HEK293 (cell line): ENCODE results near the gene TTLL12.
A peak's percentile ranks its signal among the peaks of the same experiment; 100 is the strongest.

Experiments used
- CTCF ChIA-PET: fragments of 350-600 bp; formaldehyde crosslinking; extraction: SDS; loops from one replicate; lab custom pipeline; 2021; ENCODE audit warnings: antibody characterized with exemption; lab: Yijun Ruan, JAX
- POLR2A ChIA-PET: fragments of 300-600 bp; formaldehyde crosslinking; extraction: SDS; loops from one replicate; lab custom pipeline; 2020; ENCODE audit warnings: antibody characterized with exemption, inconsistent platforms; lab: Yijun Ruan, JAX
- H3K27ac ChIP-seq: fragments of 200-500 bp; sonication (Bioruptor generic); 2 replicates; pipeline ENCODE4 v1.5.1; 2014; ENCODE audit warnings: low read depth, low read length, control low read depth, inconsistent platforms; ENCODE audit errors: extremely low read depth
- H3K36me3 ChIP-seq, 2 experiments: fragments of 200-500 bp in 1 of 2; sonication (Bioruptor generic) in 1 of 2; 1 replicate in 1 of 2; 2 replicates in 1 of 2; pipeline ENCODE4 v1.5.1; 2014 to 2017; ENCODE audit warnings: inconsistent platforms in 2 of 2, low read length in 2 of 2; ENCODE audit not compliant: control insufficient read depth in 2 of 2, insufficient read depth in 1 of 2
- H3K4me1 ChIP-seq: fragments of 200-500 bp; sonication (Bioruptor generic); 2 replicates; pipeline ENCODE4 v1.5.1; 2014; ENCODE audit warnings: mild to moderate bottlenecking, low read length, inconsistent platforms; ENCODE audit not compliant: control insufficient read depth, insufficient read depth
- H3K4me3 ChIP-seq: 2 replicates; pipeline ENCODE4 v1.5.1; 2011; ENCODE audit warnings: low read depth, mild to moderate bottlenecking, control low read depth, low read length, moderate library complexity
- H3K9me3 ChIP-seq: fragments of 200-500 bp; sonication (Bioruptor generic); 2 replicates; pipeline ENCODE4 v1.5.1; 2014; ENCODE audit warnings: low read depth, low read length, inconsistent platforms; ENCODE audit not compliant: control insufficient read depth, insufficient read depth
- BCL11A ChIP-seq: fragments of 450-650 bp; formaldehyde crosslinking; IDR thresholded peaks from 2 replicates; pipeline ENCODE4 v1.5.1; 2016; ENCODE audit warnings: low read depth, missing biosample characterization, missing genetic modification characterization
- MEIS1 ChIP-seq: sonication (generic); formaldehyde crosslinking; IDR thresholded peaks from 2 replicates; pipeline ENCODE4 v1.8.1; 2022; ENCODE audit warnings: missing genetic modification reagents, mild to moderate bottlenecking, borderline replicate concordance
- OVOL3 ChIP-seq: fragments of 450-650 bp; formaldehyde crosslinking; IDR thresholded peaks from 2 replicates; pipeline ENCODE4 v1.5.1; 2016; ENCODE audit warnings: missing biosample characterization, missing genetic modification characterization
- RBAK ChIP-seq: fragments of 450-650 bp; formaldehyde crosslinking; IDR thresholded peaks from 2 replicates; pipeline ENCODE4 v1.5.1; 2016; ENCODE audit warnings: missing biosample characterization, missing genetic modification characterization
- REPIN1 ChIP-seq: fragments of 450-650 bp; formaldehyde crosslinking; IDR thresholded peaks from 2 replicates; pipeline ENCODE4 v1.5.1; 2017; ENCODE audit warnings: missing biosample characterization, missing genetic modification characterization, low read depth
- SP2 ChIP-seq: fragments of 450-650 bp; formaldehyde crosslinking; IDR thresholded peaks from 2 replicates; pipeline ENCODE4 v1.5.1; 2016; ENCODE audit warnings: missing biosample characterization, missing genetic modification characterization
- ZNF48 ChIP-seq: fragments of 450-650 bp; formaldehyde crosslinking; IDR thresholded peaks from 2 replicates; pipeline ENCODE4 v1.5.1; 2016; ENCODE audit warnings: missing biosample characterization, missing genetic modification characterization
- ZNF544 ChIP-seq: fragments of 450-650 bp; formaldehyde crosslinking; IDR thresholded peaks from 2 replicates; pipeline ENCODE4 v1.5.0; 2017; ENCODE audit warnings: missing biosample characterization, missing genetic modification characterization
- ZNF654 ChIP-seq: fragments of 450-650 bp; formaldehyde crosslinking; IDR thresholded peaks from 2 replicates; pipeline ENCODE4 v1.5.1; 2016; ENCODE audit warnings: low read depth, missing biosample characterization, missing genetic modification characterization
- ZNF658 ChIP-seq: fragments of 450-650 bp; formaldehyde crosslinking; IDR thresholded peaks from 2 replicates; pipeline ENCODE4; 2016; ENCODE audit warnings: missing biosample characterization, missing genetic modification characterization
- ZNF777 ChIP-seq: fragments of 450-650 bp; formaldehyde crosslinking; IDR thresholded peaks from 2 replicates; pipeline ENCODE4 v1.5.1; 2017; ENCODE audit warnings: missing biosample characterization, missing genetic modification characterization, borderline replicate concordance
- TF ChIP-seq, protein P1 (sequence below): fragments of 450-650 bp; formaldehyde crosslinking; IDR thresholded peaks from 2 replicates; pipeline ENCODE4 v1.5.1; 2016; ENCODE audit warnings: missing biosample characterization, missing genetic modification characterization
- TF ChIP-seq, protein P2 (sequence below): fragments of 450-650 bp; formaldehyde crosslinking; IDR thresholded peaks from 2 replicates; pipeline ENCODE4 v1.5.1; 2016; ENCODE audit warnings: missing biosample characterization, missing genetic modification characterization
- TF ChIP-seq, protein P3 (sequence below): fragments of 450-650 bp; formaldehyde crosslinking; IDR thresholded peaks from 2 replicates; pipeline ENCODE4 v1.5.1; 2016; ENCODE audit warnings: missing biosample characterization, missing genetic modification characterization
- TF ChIP-seq, protein P4 (sequence below): fragments of 450-650 bp; formaldehyde crosslinking; IDR thresholded peaks from 2 replicates; pipeline ENCODE4 v1.5.1; 2016; ENCODE audit warnings: missing biosample characterization, missing genetic modification characterization
- TF ChIP-seq, protein P5 (sequence below): fragments of 450-650 bp; formaldehyde crosslinking; IDR thresholded peaks from 2 replicates; pipeline ENCODE4 v1.5.1; 2016; ENCODE audit warnings: missing biosample characterization, missing genetic modification characterization, borderline replicate concordance
- TF ChIP-seq, protein P6 (sequence below): fragments of 450-650 bp; formaldehyde crosslinking; IDR thresholded peaks from 2 replicates; pipeline ENCODE4 v1.5.1; 2016; ENCODE audit warnings: missing biosample characterization, missing genetic modification characterization
- TF ChIP-seq, protein P7 (sequence below): fragments of 450-650 bp; formaldehyde crosslinking; IDR thresholded peaks from 2 replicates; pipeline ENCODE4 v1.5.1; 2016; ENCODE audit warnings: missing biosample characterization, missing genetic modification characterization

TTLL12 gene

DNA sequence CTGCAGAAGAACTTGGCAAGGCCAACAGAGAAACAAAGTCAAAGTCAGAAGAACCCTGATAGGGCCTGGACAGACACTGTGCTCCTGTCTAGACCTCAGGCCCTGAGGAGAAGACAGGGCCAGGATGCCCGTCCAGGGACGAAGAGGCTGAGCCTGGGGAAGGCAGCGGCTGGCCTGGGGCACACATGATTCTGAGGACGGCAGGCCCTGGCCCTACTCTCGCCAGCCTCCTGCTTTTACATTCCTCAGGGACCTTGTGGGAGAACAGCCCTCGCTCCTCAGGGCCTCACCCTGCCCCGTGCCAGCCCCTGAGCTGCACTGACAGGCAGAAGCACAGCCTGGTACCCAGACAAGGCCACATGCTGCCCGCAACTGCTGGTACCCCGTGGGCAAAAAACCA, 43.6 kb upstream of the TTLL12 start:
- ChIA-PET POLR2A (interaction anchor here (0.6 kb wide), 1 partner anchor 88 kb away, joined by 8 read pairs; no protein-coding TSS in a partner anchor), CTCF (interaction anchor here (0.6 to 11.6 kb wide), 9 partner anchors 8 to 662 kb away, joined by 3 to 152 read pairs (median 9); partner anchors contain the start of genes SCUBE1 and TTLL12)
- no peaks in the 10 kb centered on the region for H3K4me1 ChIP-seq
- H3K9me3 ChIP-seq, result no peaks in the 10 kb centered on the region
- H3K36me3 ChIP-seq, result no peaks in the 10 kb centered on the region
- TF ChIP-seq, protein P1, sequence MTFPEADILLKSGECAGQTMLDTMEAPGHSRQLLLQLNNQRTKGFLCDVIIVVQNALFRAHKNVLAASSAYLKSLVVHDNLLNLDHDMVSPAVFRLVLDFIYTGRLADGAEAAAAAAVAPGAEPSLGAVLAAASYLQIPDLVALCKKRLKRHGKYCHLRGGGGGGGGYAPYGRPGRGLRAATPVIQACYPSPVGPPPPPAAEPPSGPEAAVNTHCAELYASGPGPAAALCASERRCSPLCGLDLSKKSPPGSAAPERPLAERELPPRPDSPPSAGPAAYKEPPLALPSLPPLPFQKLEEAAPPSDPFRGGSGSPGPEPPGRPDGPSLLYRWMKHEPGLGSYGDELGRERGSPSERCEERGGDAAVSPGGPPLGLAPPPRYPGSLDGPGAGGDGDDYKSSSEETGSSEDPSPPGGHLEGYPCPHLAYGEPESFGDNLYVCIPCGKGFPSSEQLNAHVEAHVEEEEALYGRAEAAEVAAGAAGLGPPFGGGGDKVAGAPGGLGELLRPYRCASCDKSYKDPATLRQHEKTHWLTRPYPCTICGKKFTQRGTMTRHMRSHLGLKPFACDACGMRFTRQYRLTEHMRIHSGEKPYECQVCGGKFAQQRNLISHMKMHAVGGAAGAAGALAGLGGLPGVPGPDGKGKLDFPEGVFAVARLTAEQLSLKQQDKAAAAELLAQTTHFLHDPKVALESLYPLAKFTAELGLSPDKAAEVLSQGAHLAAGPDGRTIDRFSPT (tag by site-specific recombination), result peak; percentile 43; the same call in 1 of the 2 replicates
- TF ChIP-seq, protein P2, sequence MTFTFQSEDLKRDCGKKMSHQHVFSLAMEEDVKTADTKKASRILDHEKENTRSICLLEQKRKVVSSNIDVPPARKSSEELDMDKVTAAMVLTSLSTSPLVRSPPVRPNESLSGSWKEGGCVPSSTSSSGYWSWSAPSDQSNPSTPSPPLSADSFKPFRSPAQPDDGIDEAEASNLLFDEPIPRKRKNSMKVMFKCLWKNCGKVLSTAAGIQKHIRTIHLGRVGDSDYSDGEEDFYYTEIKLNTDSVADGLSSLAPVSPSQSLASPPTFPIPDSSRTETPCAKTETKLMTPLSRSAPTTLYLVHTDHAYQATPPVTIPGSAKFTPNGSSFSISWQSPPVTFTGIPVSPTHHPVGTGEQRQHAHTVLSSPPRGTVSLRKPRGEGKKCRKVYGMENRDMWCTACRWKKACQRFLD (tag by site-specific recombination), result no peak
- TF ChIP-seq SP2, result no peak
- TF ChIP-seq, protein P3, sequence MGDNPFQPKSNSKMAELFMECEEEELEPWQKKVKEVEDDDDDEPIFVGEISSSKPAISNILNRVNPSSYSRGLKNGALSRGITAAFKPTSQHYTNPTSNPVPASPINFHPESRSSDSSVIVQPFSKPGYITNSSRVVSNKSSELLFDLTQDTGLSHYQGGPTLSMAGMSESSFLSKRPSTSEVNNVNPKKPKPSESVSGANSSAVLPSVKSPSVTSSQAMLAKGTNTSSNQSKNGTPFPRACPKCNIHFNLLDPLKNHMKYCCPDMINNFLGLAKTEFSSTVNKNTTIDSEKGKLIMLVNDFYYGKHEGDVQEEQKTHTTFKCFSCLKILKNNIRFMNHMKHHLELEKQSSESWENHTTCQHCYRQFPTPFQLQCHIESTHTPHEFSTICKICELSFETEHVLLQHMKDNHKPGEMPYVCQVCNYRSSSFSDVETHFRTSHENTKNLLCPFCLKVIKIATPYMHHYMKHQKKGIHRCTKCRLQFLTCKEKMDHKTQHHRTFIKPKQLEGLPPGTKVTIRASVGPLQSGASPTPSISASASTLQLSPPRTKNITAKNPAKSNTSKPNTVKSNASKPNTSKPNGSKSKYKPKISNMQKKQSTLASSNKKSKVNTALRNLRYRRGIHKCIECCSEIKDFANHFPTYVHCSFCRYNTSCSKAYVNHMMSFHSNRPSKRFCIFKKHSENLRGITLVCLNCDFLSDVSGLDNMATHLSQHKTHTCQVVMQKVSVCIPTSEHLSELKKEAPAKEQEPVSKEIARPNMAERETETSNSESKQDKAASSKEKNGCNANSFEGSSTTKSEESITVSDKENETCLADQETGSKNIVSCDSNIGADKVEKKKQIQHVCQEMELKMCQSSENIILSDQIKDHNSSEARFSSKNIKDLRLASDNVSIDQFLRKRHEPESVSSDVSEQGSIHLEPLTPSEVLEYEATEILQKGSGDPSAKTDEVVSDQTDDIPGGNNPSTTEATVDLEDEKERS, result no peak
- no peak overlapping the region for H3K27ac ChIP-seq
- no peak overlapping the region for H3K4me3 ChIP-seq

DNA sequence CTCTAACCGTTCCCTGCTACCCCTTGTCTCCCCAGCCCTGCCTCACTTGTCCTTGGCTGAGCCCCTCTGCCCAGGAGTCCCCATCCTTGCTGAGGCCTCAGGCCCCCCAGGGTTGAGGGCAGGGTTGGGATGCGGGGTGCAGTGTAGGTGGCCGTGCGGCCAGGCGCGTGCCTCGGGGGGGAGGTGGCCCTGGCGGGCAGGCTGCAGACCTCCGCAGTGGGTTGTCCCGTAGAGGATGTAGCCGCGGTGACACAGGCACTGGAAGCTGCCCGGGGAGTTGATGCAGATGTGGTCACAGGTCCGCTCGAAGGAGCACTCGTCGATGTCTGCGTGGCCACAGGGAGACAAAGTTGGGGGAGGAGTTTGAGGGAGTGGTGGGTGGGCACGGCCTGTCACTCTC, 41.9 kb upstream of the TTLL12 start:
- CTCF ChIA-PET, result interaction anchor here (0.5 to 11.6 kb wide), 38 partner anchors 10 to 1508 kb away, joined by 3 to 152 read pairs (median 4); partner anchors contain the start of genes SCUBE1 and TTLL12
- Histone ChIP-seq H3K4me3 (no peak overlapping the region), H3K27ac (no peak overlapping the region), H3K4me1 (no peaks in the 10 kb centered on the region), H3K9me3 (no peaks in the 10 kb centered on the region), H3K36me3 (no peaks in the 10 kb centered on the region)
- TF ChIP-seq MEIS1 (CRISPR knock-in tag) (no peak), BCL11A (tag by site-specific recombination) (no peak), ZNF544 (tag by site-specific recombination) (no peak), ZNF48 (tag by site-specific recombination) (no peak), REPIN1 (tag by site-specific recombination) (no peak), ZNF654 (tag by site-specific recombination) (no peak), ZNF658 (no peak), ZNF777 (tag by site-specific recombination) (no peak), OVOL3 (tag by site-specific recombination) (no peak), RBAK (tag by site-specific recombination) (no peak)
- TF ChIP-seq, protein P4, sequence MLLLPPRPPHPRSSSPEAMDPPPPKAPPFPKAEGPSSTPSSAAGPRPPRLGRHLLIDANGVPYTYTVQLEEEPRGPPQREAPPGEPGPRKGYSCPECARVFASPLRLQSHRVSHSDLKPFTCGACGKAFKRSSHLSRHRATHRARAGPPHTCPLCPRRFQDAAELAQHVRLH (tag by site-specific recombination), result no peak
- TF ChIP-seq, protein P5, sequence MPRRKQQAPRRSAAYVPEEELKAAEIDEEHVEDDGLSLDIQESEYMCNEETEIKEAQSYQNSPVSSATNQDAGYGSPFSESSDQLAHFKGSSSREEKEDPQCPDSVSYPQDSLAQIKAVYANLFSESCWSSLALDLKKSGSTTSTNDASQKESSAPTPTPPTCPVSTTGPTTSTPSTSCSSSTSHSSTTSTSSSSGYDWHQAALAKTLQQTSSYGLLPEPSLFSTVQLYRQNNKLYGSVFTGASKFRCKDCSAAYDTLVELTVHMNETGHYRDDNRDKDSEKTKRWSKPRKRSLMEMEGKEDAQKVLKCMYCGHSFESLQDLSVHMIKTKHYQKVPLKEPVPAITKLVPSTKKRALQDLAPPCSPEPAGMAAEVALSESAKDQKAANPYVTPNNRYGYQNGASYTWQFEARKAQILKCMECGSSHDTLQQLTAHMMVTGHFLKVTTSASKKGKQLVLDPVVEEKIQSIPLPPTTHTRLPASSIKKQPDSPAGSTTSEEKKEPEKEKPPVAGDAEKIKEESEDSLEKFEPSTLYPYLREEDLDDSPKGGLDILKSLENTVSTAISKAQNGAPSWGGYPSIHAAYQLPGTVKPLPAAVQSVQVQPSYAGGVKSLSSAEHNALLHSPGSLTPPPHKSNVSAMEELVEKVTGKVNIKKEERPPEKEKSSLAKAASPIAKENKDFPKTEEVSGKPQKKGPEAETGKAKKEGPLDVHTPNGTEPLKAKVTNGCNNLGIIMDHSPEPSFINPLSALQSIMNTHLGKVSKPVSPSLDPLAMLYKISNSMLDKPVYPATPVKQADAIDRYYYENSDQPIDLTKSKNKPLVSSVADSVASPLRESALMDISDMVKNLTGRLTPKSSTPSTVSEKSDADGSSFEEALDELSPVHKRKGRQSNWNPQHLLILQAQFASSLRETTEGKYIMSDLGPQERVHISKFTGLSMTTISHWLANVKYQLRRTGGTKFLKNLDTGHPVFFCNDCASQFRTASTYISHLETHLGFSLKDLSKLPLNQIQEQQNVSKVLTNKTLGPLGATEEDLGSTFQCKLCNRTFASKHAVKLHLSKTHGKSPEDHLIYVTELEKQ (tag by site-specific recombination), result no peak
- TF ChIP-seq, protein P6, sequence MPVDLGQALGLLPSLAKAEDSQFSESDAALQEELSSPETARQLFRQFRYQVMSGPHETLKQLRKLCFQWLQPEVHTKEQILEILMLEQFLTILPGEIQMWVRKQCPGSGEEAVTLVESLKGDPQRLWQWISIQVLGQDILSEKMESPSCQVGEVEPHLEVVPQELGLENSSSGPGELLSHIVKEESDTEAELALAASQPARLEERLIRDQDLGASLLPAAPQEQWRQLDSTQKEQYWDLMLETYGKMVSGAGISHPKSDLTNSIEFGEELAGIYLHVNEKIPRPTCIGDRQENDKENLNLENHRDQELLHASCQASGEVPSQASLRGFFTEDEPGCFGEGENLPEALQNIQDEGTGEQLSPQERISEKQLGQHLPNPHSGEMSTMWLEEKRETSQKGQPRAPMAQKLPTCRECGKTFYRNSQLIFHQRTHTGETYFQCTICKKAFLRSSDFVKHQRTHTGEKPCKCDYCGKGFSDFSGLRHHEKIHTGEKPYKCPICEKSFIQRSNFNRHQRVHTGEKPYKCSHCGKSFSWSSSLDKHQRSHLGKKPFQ (tag by site-specific recombination), result no peak
- TF ChIP-seq, protein P7, sequence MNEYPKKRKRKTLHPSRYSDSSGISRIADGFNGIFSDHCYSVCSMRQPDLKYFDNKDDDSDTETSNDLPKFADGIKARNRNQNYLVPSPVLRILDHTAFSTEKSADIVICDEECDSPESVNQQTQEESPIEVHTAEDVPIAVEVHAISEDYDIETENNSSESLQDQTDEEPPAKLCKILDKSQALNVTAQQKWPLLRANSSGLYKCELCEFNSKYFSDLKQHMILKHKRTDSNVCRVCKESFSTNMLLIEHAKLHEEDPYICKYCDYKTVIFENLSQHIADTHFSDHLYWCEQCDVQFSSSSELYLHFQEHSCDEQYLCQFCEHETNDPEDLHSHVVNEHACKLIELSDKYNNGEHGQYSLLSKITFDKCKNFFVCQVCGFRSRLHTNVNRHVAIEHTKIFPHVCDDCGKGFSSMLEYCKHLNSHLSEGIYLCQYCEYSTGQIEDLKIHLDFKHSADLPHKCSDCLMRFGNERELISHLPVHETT (tag by site-specific recombination), result no peak
- POLR2A ChIA-PET, result interaction anchor here (0.6 to 1.5 kb wide), 3 partner anchors 41 to 67 kb away, joined by 3 to 12 read pairs (median 4); partner anchors contain the start of gene TTLL12
